GM23338 (cell line): Measurements from ENCODE around the gene DDI2. TPM values are rescaled to one million over a fixed set of nuclear protein-coding genes. Genes with fewer than 3 reads are reported as not detected.

Experiments
- ATAC-seq: fragments of 200-7000 bp; cut with Tn5 transposase; 3 replicates; pipeline ENCODE4 v1.9.1; 2020
- DNase-seq: peaks from one replicate; pipeline ENCODE4 v3.0.0-alpha.2; 2015; ENCODE audit warnings: low spot score
- H2AFZ ChIP-seq: fragments of 200-600 bp; sonication (generic); 2 replicates; pipeline ENCODE4 v1.8.0; 2016; ENCODE audit warnings: antibody characterized with exemption, mild to moderate bottlenecking, moderate library complexity
- H3F3A ChIP-seq: fragments of 200-600 bp; sonication (generic); replicated peaks from 2 replicates; pipeline ENCODE4 v1.8.0; 2017; ENCODE audit warnings: antibody characterized with exemption, mixed run types, low read depth
- H3K27ac ChIP-seq: fragments of 200-600 bp; sonication (generic); 2 replicates; pipeline ENCODE4 v1.6.1; 2016; ENCODE audit warnings: low read depth
- H3K27me3 ChIP-seq: fragments of 200-600 bp; sonication (generic); 2 replicates; pipeline ENCODE4 v1.8.0; 2016; ENCODE audit warnings: mild to moderate bottlenecking, mixed run types, moderate library complexity; ENCODE audit not compliant: insufficient read depth
- H3K36me3 ChIP-seq: fragments of 200-600 bp; sonication (generic); 2 replicates; pipeline ENCODE4 v1.8.0; 2016; ENCODE audit warnings: mild to moderate bottlenecking; ENCODE audit not compliant: insufficient read depth
- H3K4me1 ChIP-seq: fragments of 200-600 bp; sonication (generic); 2 replicates; pipeline ENCODE4 v1.8.0; 2016; ENCODE audit warnings: mild to moderate bottlenecking, moderate library complexity; ENCODE audit not compliant: insufficient read depth
- H3K4me2 ChIP-seq: fragments of 200-600 bp; sonication (generic); 2 replicates; pipeline ENCODE4 v1.7.1; 2017; ENCODE audit warnings: mixed run types
- H3K4me3 ChIP-seq: fragments of 200-600 bp; sonication (generic); 2 replicates; pipeline ENCODE4 v1.6.1; 2016; ENCODE audit warnings: mixed run types
- H3K79me2 ChIP-seq: fragments of 200-600 bp; sonication (generic); replicated peaks from 2 replicates; pipeline ENCODE4 v1.8.0; 2017; ENCODE audit warnings: mild to moderate bottlenecking; ENCODE audit not compliant: insufficient read depth
- H3K9me2 ChIP-seq: fragments of 200-600 bp; sonication (generic); 2 replicates; pipeline ENCODE4 v1.8.0; 2017; ENCODE audit not compliant: insufficient read depth
- H4K20me1 ChIP-seq: fragments of 200-600 bp; sonication (generic); replicated peaks from 2 replicates; pipeline ENCODE4 v1.8.0; 2017; ENCODE audit warnings: mild to moderate bottlenecking; ENCODE audit not compliant: insufficient read depth
- H3K27ac Mint-ChIP-seq: 2 replicates; pipeline ENCODE4 v1.8.0; 2020; ENCODE audit warnings: inconsistent platforms, mild to moderate bottlenecking, moderate library complexity, mixed read lengths
- H3K27me3 Mint-ChIP-seq: 3 replicates; pipeline ENCODE4 v1.8.0; 2022; ENCODE audit warnings: low read depth, mild to moderate bottlenecking, moderate library complexity, mixed read lengths, inconsistent platforms; ENCODE audit not compliant: insufficient read depth, poor library complexity
- H3K36me3 Mint-ChIP-seq: 3 replicates; pipeline ENCODE4 v1.8.0; 2021; ENCODE audit warnings: low read depth, mild to moderate bottlenecking, inconsistent platforms, moderate library complexity, mixed read lengths
- H3K4me1 Mint-ChIP-seq: 3 replicates; pipeline ENCODE4 v1.8.0; 2020; ENCODE audit warnings: mild to moderate bottlenecking, inconsistent platforms, mixed read lengths
- H3K4me3 Mint-ChIP-seq: 3 replicates; pipeline ENCODE4 v1.8.0; 2021; ENCODE audit warnings: moderate library complexity, mild to moderate bottlenecking, inconsistent platforms, mixed read lengths
- H3K9me3 Mint-ChIP-seq: 3 replicates; pipeline ENCODE4 v1.8.0; 2020; ENCODE audit warnings: moderate library complexity, mild to moderate bottlenecking, inconsistent platforms, mixed read lengths
- CREB1 ChIP-seq: fragments of 250-450 bp; sonication (Bioruptor Pico); IDR thresholded peaks from 2 replicates; pipeline ENCODE4 v1.5.0; 2020; ENCODE audit warnings: low read depth, mild to moderate bottlenecking, moderate library complexity
- CTCF ChIP-seq, 2 experiments: fragments of 200-600 bp in 1 of 2; sonication (generic) in 1 of 2; conservative IDR thresholded peaks; 2 replicates each; pipeline versions ENCODE4 v1.5.1 to v1.6.1; 2016 to 2017; ENCODE audit warnings: antibody characterized with exemption in 2 of 2, low read depth in 2 of 2, mild to moderate bottlenecking in 2 of 2, moderate library complexity in 1 of 2
- ETS1 ChIP-seq: IDR thresholded peaks from 2 replicates; pipeline ENCODE4 v1.6.1; 2016; ENCODE audit warnings: antibody characterized with exemption
- EZH2 ChIP-seq: fragments of 200-600 bp; sonication (generic); IDR thresholded peaks from one replicate; pipeline ENCODE4 v1.8.0; 2017; ENCODE audit warnings: antibody characterized with exemption, mild to moderate bottlenecking, low read depth; ENCODE audit not compliant: unreplicated experiment
- EZH2phosphoT487 ChIP-seq: fragments of 200-600 bp; sonication (generic); IDR thresholded peaks from one replicate; pipeline ENCODE4 v1.8.1; 2018; ENCODE audit warnings: antibody characterized with exemption; ENCODE audit not compliant: unreplicated experiment
- JUNB ChIP-seq: IDR thresholded peaks from one replicate; pipeline ENCODE4 v1.6.1; 2016; ENCODE audit warnings: antibody characterized with exemption; ENCODE audit not compliant: unreplicated experiment
- NANOG ChIP-seq: IDR thresholded peaks from 2 replicates; pipeline ENCODE4 v1.6.1; 2016; ENCODE audit warnings: antibody characterized with exemption, borderline replicate concordance
- POLR2AphosphoS5 ChIP-seq: IDR thresholded peaks from 2 replicates; pipeline ENCODE4 v1.6.1; 2016; ENCODE audit warnings: antibody characterized with exemption, low read depth
- REST ChIP-seq: IDR thresholded peaks from one replicate; pipeline ENCODE4 v1.6.1; 2018; ENCODE audit warnings: antibody characterized with exemption; ENCODE audit not compliant: unreplicated experiment
- STAT1 ChIP-seq: IDR thresholded peaks from one replicate; pipeline ENCODE4 v1.6.1; 2016; ENCODE audit warnings: antibody characterized with exemption; ENCODE audit not compliant: unreplicated experiment
- ZNF114 ChIP-seq: fragments of 250-450 bp; sonication (Bioruptor Pico); IDR thresholded peaks from 2 replicates; pipeline ENCODE4 v1.5.0; 2020; ENCODE audit warnings: mild to moderate bottlenecking, moderate library complexity
- ZNF462 ChIP-seq: fragments of 250-450 bp; sonication (Bioruptor Pico); IDR thresholded peaks from 2 replicates; pipeline ENCODE4 v1.5.0; 2020; ENCODE audit warnings: mild to moderate bottlenecking, moderate library complexity
- polyA plus RNA-seq: library from polyadenylated mRNA; unstranded; fragments of >200 nt; fragmentation: Nextera tagmentation; extraction: Ambion mirVana; gene quantifications from 2 replicates; pipeline ENCODE4 v1.2.1, GENCODE V29; 2016
- total RNA-seq: library from RNA; depleted of rRNA; stranded (reverse); fragments of >200 nt; shearing (Covaris generic); gene quantifications from 2 replicates; pipeline ENCODE4 v1.2.3, GENCODE V29; 2014

Gene DDI2
- total and polyA plus RNA-seq, 2 experiments from 2014 or later: 8.0 to 43.3 TPM

GRCh38 chr1:15624133-15624714 is 7.0 kb downstream of the DDI2 start:
- H3K4me3 Mint-ChIP-seq: no peak overlapping the region; the same call in 2 of the 3 replicates
- peaks cover 30% of the 10 kb centered on the region for H3K36me3 Mint-ChIP-seq
- TF ChIP-seq ETS1: no peak
- TF ChIP-seq EZH2phosphoT487: no peak
- TF ChIP-seq STAT1: no peak
- TF ChIP-seq EZH2: no peak
- no peak for TF ChIP-seq REST
- TF ChIP-seq CTCF (conservative IDR thresholded peaks at IDR 0.05; ENCODE audit: low read depth in 2 of 2): no peak
- TF ChIP-seq ZNF462: no peak
- no peak for TF ChIP-seq JUNB
- no peak for TF ChIP-seq POLR2AphosphoS5
- no peak for TF ChIP-seq CREB1 (CRISPR knock-in tag)
- no peak for TF ChIP-seq ZNF114 (CRISPR knock-in tag)
- TF ChIP-seq NANOG: no peak
- no peak for ATAC-seq
- H3K27ac Mint-ChIP-seq: no peak overlapping the region
- Histone ChIP-seq H3K27ac (no peak overlapping the region; the same call in 1 of the 2 replicates), H3K27me3 (no peaks in the 10 kb centered on the region), H3F3A (no peaks in the 10 kb centered on the region), H4K20me1 (peaks cover 64% of the 10 kb centered on the region), H3K79me2 (peaks cover 93% of the 10 kb centered on the region), H3K4me2 (no peak overlapping the region), H3K4me1 (0 out of 2 replicates have a peak, but pooled peaks cover 12% of the 10 kb centered on the region), H2AFZ (no peak overlapping the region), H3K9me2 (no peaks in the 10 kb centered on the region), H3K4me3 (no peak overlapping the region), H3K36me3 (peaks cover 27% of the 10 kb centered on the region)
- peaks cover 4% of the 10 kb centered on the region for H3K27me3 Mint-ChIP-seq
- H3K9me3 Mint-ChIP-seq: no peaks in the 10 kb centered on the region
- no peak for DNase-seq
- peaks cover 11% of the 10 kb centered on the region for H3K4me1 Mint-ChIP-seq
